Skin of body (tissue), 2 donors: ENCODE measurements around the gene GABRB3. TPM values are rescaled to one million over a fixed set of nuclear protein-coding genes. Genes with fewer than 3 reads are reported as not detected.

Experiments
- DNase-seq: peaks from one replicate; lab custom pipeline; 2025; lab: John Stamatoyannopoulos, UW
- total RNA-seq: library from RNA; depleted of rRNA; stranded (reverse); fragments of >200 nt; gene quantifications from one replicate; pipeline ENCODE4 v1.2.3, GENCODE V29; 2014

The GABRB3 gene
- total RNA-seq, 1 donor from 2014 or later: 1.8 TPM

DNA sequence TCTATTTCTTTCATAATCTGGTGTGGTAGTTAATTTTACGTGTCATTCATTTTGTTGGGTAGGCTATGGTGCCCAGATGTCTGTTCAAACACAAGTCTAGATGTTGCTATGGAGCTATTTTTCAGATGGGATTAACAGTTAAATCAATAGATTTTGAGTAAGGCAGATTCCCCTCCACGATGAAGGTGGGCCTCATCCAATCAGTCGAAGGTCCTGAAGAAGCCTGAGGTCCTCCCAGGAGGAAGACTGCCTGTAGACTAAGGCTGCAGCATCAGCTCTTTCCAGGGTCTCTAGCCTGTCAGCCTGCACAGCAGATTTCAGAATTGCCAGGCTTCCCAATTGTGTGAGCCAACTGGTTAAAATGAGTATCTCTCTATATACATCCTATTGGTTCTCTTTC is 92.9 kb downstream of the GABRB3 start:
- DNase-seq: no peak

- no peak for DNase-seq
These were observed 96.8 kb downstream of the GABRB3 start for GRCh38 chr15:26676115-26676514.

DNA sequence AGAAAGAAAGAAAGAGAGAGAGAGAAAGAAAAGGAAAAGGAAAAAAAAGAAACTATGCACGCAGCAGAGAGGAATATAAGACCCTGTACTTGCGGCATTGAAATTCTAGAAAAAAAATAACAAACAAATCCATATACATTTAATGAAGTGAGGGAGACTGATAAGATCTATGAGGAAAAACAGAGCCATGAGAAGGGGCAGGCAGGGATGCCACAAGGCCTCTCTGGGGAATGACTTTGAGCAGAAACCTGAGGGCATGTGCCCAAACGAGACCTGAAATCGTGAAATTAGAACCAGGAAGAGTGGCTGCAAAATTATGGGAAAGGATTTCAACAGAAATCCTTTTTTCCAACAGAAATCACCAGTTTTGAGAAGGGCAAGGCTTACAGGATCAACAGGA is 98.4 kb downstream of the GABRB3 start:
- DNase-seq: no peak

DNA sequence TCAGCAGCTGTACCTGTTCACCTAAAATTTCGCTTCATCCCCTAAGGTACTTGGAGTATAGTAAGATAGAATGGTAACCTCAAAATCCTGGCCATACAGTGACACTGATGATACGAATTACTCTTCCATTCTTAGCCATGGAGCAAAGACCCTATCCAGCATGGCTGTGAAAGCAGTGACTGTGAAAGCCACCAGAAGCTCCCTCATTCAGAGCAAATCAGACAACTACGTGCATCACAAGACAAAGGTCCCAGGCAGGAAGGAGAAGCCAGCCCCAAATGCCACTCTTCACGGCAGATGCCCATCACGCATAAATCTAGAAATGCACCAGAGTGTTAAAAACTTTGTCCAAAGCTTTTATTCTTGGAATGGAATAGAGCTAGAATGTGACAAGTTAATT is 99.4 kb downstream of the GABRB3 start:
- DNase-seq: no peak

GRCh38 chr15:26670116-26670515 is 102.8 kb downstream of the GABRB3 start:
- no peak for DNase-seq

- DNase-seq: no peak
These were observed 105.5 kb downstream of the GABRB3 start for GRCh38 chr15:26667222-26667988.

- DNase-seq: no peak
These were observed 106.7 kb downstream of the GABRB3 start for GRCh38 chr15:26665957-26666791.

GRCh38 chr15:26662283-26662682 is 110.6 kb downstream of the GABRB3 start:
- no peak for DNase-seq

DNA sequence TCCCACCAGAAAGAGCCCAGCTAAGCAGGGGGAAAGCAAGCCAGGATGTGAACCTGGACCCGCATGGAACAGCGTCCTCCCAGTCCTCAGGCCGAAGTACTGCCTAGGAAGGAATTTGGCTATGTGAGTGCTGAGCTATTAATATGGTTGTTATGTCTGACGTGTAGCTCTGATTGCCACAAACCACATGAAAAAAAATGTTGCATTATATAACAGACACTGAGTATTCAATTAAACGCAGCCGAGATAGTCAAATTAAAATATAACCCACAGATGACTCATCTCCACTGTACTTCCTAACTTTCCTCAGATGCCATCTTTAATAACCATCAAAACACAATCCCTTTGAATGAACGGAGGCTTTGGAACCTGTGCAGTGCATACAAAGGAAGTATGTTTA is 111.1 kb downstream of the GABRB3 start:
- no peak for DNase-seq

DNA sequence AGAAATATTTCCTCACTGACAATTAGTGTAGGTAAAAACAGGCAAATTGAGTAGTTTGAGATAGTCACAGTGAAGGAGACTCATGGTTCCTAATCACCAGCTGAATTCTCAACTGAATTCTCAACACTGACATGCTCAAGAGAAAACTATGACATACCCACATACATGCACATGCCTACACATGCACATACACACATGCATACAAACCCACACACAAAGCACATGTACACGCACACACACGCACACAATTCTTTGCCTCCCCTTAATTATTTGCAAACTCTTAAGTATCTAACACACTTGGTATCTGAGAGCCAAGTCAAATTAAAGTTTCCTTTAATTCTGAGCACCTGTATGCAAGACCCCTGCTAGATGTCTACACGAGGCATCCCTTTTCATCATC is 111.8 kb downstream of the GABRB3 start:
- DNase-seq: no peak

DNA sequence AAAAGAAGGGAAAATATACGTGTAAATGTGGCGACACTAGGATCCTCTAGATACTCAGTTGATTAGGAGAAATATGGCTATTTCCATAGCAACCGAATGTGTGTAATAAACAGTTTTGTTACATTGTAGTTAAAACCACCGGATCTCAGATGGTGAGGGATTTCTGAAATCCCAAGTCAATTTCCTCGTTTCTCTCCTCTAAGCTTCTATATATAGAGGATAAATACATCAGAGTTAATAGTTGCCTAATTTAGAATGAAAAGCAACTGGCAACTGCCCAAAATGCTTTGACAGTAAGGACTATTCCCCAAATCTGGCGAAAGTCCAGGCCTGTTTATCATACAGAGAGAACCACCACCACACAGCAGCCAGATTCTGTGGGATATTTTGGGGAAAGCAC is 112.6 kb downstream of the GABRB3 start:
- no peak for DNase-seq

DNA sequence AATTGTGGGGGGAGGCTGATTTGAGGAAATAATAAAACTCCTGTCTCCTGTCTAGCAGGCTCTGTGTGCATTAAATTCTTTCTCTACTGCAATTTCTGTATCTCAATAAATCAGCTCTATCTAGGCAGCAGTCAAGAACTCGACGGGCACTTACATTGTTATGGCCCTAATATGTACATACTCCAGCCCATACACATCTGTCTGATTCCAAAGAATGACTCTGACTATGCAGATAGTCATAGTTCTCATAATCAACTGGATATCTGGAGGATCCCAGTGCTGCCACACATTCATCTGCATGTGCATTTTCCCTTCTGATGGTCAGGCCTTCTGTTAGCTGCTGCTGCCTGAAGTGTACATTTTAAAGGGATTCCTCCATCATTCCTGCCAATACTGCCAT is 114.6 kb downstream of the GABRB3 start:
- DNase-seq: no peak

DNA sequence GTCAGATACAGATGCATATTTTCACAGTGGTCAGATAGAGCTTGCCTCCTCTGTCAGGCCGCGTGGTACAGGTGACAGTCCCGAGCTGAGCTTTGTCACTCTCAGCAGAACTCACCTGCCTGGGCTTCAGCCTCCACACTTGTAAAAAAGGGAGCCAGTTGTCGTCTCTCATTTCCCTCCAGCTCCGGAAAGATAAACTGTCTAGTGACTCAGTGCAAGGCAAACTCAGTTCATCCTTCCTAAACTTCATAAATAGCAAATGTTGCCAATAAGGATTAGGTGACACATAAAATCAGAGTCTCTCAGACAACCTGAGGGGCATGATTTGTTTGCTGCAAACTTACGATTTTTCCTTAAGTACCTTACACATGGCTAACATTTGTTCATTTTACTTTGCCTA is 116.8 kb downstream of the GABRB3 start:
- DNase-seq: no peak

- no peak for DNase-seq
These were observed 121.0 kb downstream of the GABRB3 start for GRCh38 chr15:26651909-26652308.

GRCh38 chr15:26648676-26649075 is 124.2 kb downstream of the GABRB3 start:
- no peak for DNase-seq

DNA sequence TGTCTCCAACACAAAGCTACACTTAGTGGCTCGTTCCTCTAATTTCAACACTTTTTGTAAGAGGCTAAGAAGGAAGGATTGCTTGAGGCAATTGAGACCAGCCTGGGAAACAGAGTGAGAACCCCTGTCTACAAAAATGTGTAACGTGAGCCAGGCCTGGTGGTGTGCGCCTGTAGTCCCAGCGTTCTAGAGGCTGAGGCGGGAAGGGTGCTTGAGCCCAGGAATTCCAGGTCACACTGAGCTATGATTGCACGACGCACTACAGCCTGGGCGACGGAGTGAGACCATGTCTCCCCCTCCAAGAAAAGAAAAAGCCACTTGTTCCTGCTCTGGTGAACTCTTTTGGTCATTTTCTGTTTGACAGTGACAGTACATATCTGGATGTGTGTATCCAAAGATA is 127.9 kb downstream of the GABRB3 start:
- DNase-seq: no peak

- DNase-seq: no peak
These were observed 131.7 kb downstream of the GABRB3 start for GRCh38 chr15:26641144-26641543.

DNA sequence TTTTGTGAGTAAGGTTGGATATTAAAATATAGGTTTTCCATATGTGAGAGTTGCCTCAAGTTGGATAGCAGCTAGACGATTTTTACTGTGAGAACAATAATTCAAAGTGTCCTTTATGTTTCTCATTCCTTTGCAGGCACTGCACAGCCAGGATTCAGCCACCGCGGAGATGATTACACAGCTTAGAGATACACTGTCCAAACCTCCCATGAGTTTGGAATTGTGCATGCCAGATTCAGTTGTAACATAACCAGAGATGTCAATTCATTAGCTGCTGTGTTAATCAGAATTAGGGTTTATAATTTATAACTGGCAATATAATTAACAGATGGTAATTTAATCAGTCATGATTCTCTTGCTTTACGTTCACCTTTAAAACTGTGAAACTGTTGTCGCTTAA is 132.3 kb downstream of the GABRB3 start:
- DNase-seq: no peak

GRCh38 chr15:26639966-26640365 is 132.9 kb downstream of the GABRB3 start:
- no peak for DNase-seq

DNA sequence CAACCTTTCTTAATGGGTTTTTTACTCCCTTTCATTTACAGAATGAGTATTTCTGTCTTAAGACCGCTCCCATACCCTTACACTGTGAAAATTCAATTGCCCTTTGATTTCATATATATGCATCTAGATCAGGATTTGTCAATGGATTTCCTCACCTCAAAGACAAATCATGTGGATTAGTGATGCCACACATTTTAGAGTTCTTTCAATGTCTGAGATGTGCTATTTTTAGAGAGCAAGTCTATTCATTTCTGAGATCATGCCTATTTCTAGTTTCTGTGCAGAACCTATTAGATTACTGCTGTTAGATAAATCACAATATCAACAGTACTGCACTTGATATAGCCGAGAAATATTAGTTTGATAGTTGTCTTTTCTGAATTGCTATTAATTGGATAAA is 137.3 kb downstream of the GABRB3 start:
- DNase-seq: no peak

- no peak for DNase-seq
These were observed 137.8 kb downstream of the GABRB3 start for GRCh38 chr15:26635105-26635504.

GRCh38 chr15:26634319-26634718 is 138.5 kb downstream of the GABRB3 start:
- DNase-seq: no peak

DNA sequence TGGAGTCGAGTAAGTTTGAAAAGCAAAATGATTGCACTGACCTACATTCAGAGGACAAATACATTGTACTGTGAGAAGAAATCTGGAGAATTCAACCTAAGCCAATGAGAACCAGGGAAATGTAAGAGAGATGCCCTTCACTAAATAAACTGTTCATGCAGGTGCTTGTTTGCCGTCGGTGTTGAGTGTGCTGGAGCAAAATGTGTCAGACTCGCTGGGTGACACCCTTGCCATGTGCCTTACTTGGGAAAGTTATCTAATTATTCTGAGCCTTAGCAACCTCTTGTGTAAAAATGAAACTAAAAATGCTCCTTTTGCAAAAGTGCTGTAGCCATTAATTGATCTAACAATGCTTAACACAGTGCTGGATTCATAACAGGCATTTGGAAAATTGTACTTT is 140.4 kb downstream of the GABRB3 start:
- DNase-seq: no peak
